Lower leg skin (tissue), 4 donors: ENCODE data around the gene CYSTM1. TPM values are rescaled to one million over a fixed set of nuclear protein-coding genes. Genes with fewer than 3 reads are reported as not detected.

ENCODE experiments used
- DNase-seq, 2 donors: peaks; one replicate each; pipeline ENCODE4 v3.0.0-alpha.2; 2019; ENCODE audit warnings: low spot score in 2 of 2
- H3K4me3 ChIP-seq: fragments of 200-600 bp; sonication (generic); 2 replicates; pipeline ENCODE4 v1.5.1; 2017; ENCODE audit warnings: mild to moderate bottlenecking, low read depth; ENCODE audit not compliant: poor library complexity, severe bottlenecking
- CTCF ChIP-seq, 3 donors: fragments of 450-650 bp; IDR thresholded peaks; one replicate each; pipeline ENCODE4 v1.5.1; 2016; ENCODE audit warnings: antibody characterized with exemption in 3 of 3, mild to moderate bottlenecking in 3 of 3, moderate library complexity in 2 of 3
- POLR2A ChIP-seq, 2 donors: fragments of 450-650 bp; IDR thresholded peaks; one replicate each; pipeline ENCODE4 v1.6.1; 2016 to 2017; ENCODE audit warnings: antibody characterized with exemption in 2 of 2, mild to moderate bottlenecking in 1 of 2, moderate library complexity in 1 of 2
- WGBS, 2 donors: methylation state at CpG; one replicate each; pipeline ENCODE4 v1.1.5; 2018; 5-methylcytosine and 5-hydroxymethylcytosine counted together
- intact Hi-C: fragments of 100-400 bp; cut with DNase I; formaldehyde crosslinking; loops from one replicate; pipeline ENCODE4 v1.15.0; 2023; ENCODE audit warnings: low total_unique reads
- total RNA-seq, 4 donors: library from RNA; depleted of rRNA; stranded (reverse); fragments of >200 nt; gene quantifications; one replicate each; pipeline ENCODE4 v1.1.0, GENCODE V29; 2016

CYSTM1 gene
- total RNA-seq, 4 donors from 2014 or later = 12.9 to 53.6 (median 33.0) TPM

DNA sequence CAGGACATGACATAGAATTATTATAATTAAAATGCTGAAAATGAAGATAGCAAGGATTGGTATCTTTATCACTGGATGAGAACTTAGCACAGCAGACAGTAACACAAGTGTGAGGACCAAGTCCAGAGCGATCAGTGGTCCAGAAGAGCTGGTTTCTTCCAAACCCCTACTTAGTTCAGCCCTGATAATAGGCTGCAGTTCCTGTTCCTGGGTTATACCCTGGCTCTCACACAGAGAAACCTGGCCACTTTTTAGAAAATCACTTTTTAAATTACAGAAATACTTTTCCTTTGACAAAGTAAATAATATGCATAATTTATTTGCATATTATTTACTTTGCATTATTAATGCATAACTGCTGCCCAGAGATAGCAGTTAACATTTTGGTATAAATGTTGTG is 40.3 kb downstream of the CYSTM1 start:
- 86 to 93% methylated on average over 1 of the region's 1 CpG for WGBS, 2 donors
- TF ChIP-seq CTCF (IDR thresholded peaks at IDR 0.05) (no peak), POLR2A (IDR thresholded peaks at IDR 0.05) (no peak)
- no peak overlapping the region for H3K4me3 ChIP-seq
- DNase-seq = no peak
- intact Hi-C loops = no loop called here

- intact Hi-C loops = no loop called here
- H3K4me3 ChIP-seq = no peak overlapping the region
- WGBS, 2 donors = 83 to 85% methylated on average over 5 of the region's 5 CpGs
- no peak for TF ChIP-seq CTCF (IDR thresholded peaks at IDR 0.05)
- TF ChIP-seq POLR2A (IDR thresholded peaks at IDR 0.05) = no peak
- DNase-seq = no peak
Measured at GRCh38 chr5:140216478-140217074, 41.6 kb downstream of the CYSTM1 start.

DNA sequence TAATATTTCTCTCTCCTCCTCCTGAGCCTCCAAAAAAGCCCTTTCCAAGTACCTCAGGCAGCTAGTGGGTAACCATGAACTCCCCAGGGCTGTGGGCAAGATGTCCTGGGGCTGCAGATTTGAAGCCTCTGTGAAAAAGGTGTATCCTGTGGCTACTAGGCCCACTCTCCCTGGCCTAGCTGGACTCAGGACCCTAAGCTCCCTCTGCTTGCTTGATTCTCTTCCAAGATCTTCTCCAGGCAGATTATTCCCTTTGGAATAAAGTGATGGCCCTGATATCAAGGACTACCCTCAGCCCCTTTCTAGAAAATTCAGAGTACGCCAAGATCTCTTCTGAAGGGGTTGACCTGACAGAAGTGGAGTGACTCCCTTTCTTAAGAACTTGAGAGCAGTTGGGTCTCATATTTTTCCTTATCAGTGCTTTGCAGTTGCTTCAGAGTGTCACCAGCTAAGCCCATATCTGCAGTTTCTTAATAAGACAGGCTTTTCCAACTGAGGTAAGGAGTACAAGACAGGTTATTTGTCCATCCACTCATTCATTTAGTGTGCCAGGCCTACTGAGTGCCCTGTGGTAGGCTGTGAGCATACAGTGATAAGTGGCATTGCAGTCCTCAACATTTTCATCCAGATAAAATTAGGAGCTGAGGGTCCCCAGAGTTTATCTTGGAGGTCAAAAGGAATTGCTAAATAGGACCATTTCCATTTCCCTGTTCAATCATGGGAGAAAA is 42.5 kb downstream of the CYSTM1 start:
- H3K4me3 ChIP-seq = no peak overlapping the region
- WGBS, 2 donors = 100% methylated on average over 1 of the region's 1 CpG
- intact Hi-C loops = no loop called here
- DNase-seq = no peak
- no peak for TF ChIP-seq POLR2A (IDR thresholded peaks at IDR 0.05)
- no peak for TF ChIP-seq CTCF (IDR thresholded peaks at IDR 0.05)

- TF ChIP-seq CTCF (IDR thresholded peaks at IDR 0.05) = no peak
- TF ChIP-seq POLR2A (IDR thresholded peaks at IDR 0.05) = no peak
- H3K4me3 ChIP-seq = no peak overlapping the region
- no peak for DNase-seq
- intact Hi-C loops = no loop called here
- 57 to 66% methylated on average over 9 of the region's 9 CpGs for WGBS, 2 donors
Measured at GRCh38 chr5:140219068-140219991, 44.3 kb downstream of the CYSTM1 start.

DNA sequence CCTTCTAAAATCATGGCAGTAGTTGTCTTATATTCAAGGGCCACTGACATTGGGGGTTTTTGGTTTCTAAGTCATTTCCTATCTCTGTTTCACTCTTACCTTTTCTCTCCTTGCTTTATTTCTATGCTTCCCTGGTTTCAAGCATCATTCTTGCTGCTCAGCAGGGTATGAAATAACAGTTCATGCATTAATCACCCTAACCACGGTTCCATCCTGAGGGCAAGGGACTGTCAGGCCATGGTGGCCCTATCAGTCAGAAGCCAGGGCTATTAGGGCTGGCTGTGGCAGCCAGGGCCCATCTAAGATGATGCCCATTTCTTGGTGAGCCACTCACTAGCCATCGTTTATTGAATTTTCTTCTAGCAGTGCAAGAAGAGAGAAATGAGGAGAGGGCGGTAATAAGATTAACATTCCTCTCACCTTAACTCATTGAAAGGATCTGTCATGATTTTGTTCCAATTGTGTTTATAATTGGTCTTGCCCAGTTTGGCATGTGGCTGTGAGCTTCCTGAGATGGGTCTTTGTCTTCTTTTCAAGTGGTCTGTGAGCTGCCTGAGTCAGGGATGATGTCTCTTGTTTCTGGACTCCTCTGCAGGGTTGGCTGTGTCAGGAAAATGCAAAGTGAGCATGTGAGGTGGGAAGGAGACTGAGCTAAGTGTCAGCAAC is 45.2 kb downstream of the CYSTM1 start:
- H3K4me3 ChIP-seq = no peak overlapping the region
- no peak for DNase-seq
- TF ChIP-seq CTCF (IDR thresholded peaks at IDR 0.05) (no peak), POLR2A (IDR thresholded peaks at IDR 0.05) (no peak)
- 84 to 89% methylated on average over 3 of the region's 3 CpGs for WGBS, 2 donors
- intact Hi-C loops = no loop called here
